ENCODE results near the gene RNF6.
"Not testable (repeated sequence)": the region's sequence is repeated elsewhere in the genome, so short reads cannot be mapped to it uniquely, and the experiment has no call there.

The RNF6 gene

GRCh38 chr13:26221721-26222519 lies at the start of gene RNF6:
Gene RNF6 (minus strand): TSS chr13:26222314. CDS start chr13:26219649, 2,665 bp downstream.
- peak within 1 kb of the TSS; percentile 91 for H3K4me3 ChIP-seq (ENCODE audit: low read depth, low read length)

DNA sequence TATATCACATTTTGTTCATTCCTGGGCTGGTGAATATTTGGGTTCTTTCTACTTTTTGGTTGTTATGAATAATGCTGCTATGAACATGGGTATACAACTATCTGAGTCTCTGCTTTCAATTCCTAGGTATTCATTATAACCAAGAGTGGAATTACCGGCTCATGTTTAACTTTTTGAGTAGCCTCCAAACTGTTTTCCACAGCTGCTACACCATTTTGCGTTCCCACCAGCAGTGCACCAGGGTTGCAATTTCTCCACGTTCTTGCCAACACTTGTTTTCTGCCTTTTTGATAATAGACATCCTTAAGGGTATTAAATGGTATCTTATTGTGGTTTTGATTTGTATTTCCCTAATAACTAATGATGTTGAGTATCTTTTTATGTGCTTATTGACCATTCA lies 48.6 kb upstream of the RNF6 start:
- H3K4me3 ChIP-seq (ENCODE audit: low read depth, low read length), result no peak overlapping the region

DNA sequence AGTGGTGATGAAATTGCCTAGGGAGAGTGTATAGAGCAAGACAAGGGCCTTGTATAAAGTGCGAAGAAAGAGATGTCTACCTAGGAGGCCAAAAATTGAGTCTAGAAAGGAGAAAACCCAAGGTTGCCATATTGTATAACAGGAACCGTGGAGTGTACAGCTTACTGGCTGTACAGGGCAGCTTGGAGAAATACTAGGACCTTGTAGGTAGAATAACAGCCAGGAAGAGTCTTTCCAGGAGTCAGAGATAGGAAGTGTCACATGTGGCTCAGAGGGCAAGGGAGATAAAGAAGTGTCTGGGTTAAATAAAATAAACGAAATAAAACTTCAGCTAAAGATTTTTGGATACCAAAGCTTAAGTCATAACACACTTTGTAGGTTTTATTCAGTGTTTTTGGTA lies 44.2 kb upstream of the RNF6 start:
- no peak overlapping the region for H3K4me3 ChIP-seq (ENCODE audit: low read depth, low read length)

DNA sequence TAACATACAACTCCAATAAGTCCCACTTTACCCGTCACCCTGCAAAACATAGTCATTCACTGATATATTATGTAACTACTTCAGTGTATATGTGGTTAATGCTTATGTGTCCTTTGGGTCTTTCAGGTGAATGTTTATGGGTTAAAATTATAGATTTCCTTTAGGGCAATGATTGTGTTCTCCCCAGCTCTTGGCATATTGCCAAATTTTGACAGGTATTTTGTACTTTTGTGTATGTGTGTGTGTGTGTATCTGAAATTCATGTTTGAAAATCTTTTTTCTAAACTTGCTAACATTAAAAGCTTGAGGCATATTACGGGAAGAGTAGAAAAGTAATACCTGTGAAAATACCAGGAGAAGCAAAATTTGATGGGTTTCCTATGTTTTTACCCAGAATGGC lies 40.0 kb upstream of the RNF6 start:
- no peak overlapping the region for H3K4me3 ChIP-seq (ENCODE audit: low read depth, low read length)

DNA sequence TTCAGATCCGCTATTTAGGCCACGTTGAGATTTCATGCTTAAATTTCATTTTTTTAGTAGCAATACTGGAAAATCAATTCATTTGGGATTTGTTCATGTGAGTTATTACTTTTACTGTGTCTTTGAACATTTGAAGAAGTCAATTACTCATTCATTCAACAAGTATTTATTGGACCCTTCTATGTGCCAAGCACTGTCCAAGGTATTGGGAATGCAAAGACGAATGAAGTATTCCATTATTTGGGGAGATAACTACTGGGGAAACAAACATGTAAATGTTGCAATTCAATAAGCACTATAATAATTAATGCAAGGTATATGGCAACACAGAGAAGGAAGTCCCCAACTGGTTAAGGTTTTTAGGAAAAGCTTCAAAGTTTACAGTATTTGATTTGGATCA lies 37.5 kb upstream of the RNF6 start:
- no peak overlapping the region for H3K4me3 ChIP-seq (ENCODE audit: low read depth, low read length)

- H3K4me3 ChIP-seq (ENCODE audit: low read depth, low read length), result no peak overlapping the region
Observed at GRCh38 chr13:26257049-26257448, 34.9 kb upstream of the RNF6 start.

- peak overlapping the region; percentile 88 for H3K4me3 ChIP-seq (ENCODE audit: low read depth, low read length)
Observed at GRCh38 chr13:26255691-26256277, 33.7 kb upstream of the RNF6 start.

- H3K4me3 ChIP-seq (ENCODE audit: low read depth, low read length), result peak overlapping the region; percentile 88
Observed at GRCh38 chr13:26255115-26255514, 33.0 kb upstream of the RNF6 start.

- peak overlapping the region; percentile 88 for H3K4me3 ChIP-seq (ENCODE audit: low read depth, low read length)
Observed at GRCh38 chr13:26254583-26255111, 32.5 kb upstream of the RNF6 start.

- peak within 1 kb of the TSS; percentile 88 for H3K4me3 ChIP-seq (ENCODE audit: low read depth, low read length)
Observed at GRCh38 chr13:26253787-26254582, 31.9 kb upstream of the RNF6 start, which contains the start of gene CDK8. Gene CDK8 (plus strand): TSS chr13:26254129. CDS start chr13:26254642, 513 bp downstream.

DNA sequence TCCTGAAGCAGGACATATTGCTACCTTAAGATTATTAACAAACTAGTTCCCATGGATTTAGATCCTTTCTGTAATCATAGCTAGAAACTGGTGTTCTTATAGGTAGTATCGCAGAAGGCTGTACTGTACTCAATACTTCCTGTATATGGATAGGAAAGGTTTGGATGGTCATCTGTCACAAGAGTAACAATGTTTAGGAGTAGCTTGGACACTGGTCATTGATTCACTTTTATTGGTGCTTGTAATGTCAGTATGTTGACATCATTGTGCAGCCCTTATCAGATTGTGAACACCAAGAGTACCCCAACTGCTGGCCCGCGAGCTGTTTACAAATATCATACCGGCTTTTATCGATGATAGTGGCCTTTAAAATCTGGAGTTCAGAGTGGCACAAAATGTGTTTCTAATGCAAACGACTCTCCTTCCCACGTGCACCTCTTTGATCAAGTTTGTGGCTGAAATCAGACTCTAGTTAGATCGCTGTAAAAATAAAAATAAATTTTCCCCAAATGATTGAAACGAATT lies 31.2 kb upstream of the RNF6 start:
- peak overlapping the region; percentile 88 for H3K4me3 ChIP-seq (ENCODE audit: low read depth, low read length)

GRCh38 chr13:26252006-26252405 lies 29.9 kb upstream of the RNF6 start:
- H3K4me3 ChIP-seq (ENCODE audit: low read depth, low read length), result not testable (repeated sequence)

- no peak overlapping the region for H3K4me3 ChIP-seq (ENCODE audit: low read depth, low read length)
Observed at GRCh38 chr13:26249551-26249950, 27.4 kb upstream of the RNF6 start.

DNA sequence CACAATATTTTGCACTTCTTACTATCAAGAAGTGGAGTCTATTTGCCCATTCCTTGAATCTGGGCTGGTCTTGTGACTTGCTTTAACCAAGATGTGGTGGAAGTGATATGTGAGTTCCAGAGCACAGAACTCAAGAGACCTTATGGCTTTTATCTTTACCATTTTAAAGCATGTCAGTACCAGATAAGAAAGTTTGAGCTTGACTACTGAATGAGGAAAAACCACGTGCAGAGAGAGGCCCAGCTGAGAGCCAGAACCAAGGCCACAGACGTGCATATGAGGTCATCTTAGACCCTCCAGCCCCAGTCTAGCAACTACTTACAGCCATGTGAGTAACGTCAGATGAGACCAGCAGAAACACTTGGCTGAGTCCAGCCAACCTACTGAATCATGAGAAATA lies 25.5 kb upstream of the RNF6 start:
- no peak overlapping the region for H3K4me3 ChIP-seq (ENCODE audit: low read depth, low read length)

DNA sequence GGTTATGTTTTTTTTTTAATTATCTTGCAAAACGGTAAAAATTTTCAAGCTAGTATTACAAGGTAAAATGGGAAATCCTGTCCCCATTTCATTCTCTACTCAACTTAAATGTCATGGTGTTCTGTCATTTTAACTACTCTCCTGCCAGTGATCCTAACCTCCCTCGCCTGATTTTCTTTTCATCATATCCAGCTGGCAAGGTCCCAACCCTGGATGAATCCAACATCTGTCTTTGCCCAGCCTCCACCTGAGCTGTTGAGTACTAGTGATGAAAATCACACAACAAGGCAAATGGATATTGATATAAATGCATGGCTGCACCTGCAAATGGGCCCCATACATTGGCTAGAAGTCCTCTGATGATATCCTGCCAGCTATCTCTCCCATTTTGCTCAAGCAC lies 24.9 kb upstream of the RNF6 start:
- no peak overlapping the region for H3K4me3 ChIP-seq (ENCODE audit: low read depth, low read length)

DNA sequence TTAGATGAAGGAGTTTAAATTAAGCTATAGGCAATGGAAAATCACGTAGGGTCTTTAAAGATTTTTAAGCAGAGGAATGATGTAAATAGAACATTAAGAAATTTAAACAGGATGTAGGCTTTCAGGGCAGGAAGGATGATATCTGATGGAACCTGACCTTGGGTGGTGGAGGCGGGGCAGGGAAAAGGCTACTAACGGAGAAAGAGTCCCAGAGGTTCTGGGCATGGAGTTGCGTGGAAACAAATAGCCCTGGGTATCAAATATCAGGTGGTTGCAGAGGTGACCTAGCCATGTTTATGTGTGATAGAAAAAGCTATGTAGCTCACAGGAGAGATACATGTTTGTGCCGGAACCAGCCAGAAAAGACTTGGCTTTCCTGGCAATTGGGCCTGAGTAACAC lies 24.0 kb upstream of the RNF6 start:
- no peak overlapping the region for H3K4me3 ChIP-seq (ENCODE audit: low read depth, low read length)

GRCh38 chr13:26236296-26236695 lies 14.2 kb upstream of the RNF6 start:
- no peak overlapping the region for H3K4me3 ChIP-seq (ENCODE audit: low read depth, low read length)

GRCh38 chr13:26230703-26231102 lies 8.6 kb upstream of the RNF6 start:
- H3K4me3 ChIP-seq (ENCODE audit: low read depth, low read length), result no peak overlapping the region

- no peak overlapping the region for H3K4me3 ChIP-seq (ENCODE audit: low read depth, low read length)
Observed at GRCh38 chr13:26229080-26229615, 7.0 kb upstream of the RNF6 start.

DNA sequence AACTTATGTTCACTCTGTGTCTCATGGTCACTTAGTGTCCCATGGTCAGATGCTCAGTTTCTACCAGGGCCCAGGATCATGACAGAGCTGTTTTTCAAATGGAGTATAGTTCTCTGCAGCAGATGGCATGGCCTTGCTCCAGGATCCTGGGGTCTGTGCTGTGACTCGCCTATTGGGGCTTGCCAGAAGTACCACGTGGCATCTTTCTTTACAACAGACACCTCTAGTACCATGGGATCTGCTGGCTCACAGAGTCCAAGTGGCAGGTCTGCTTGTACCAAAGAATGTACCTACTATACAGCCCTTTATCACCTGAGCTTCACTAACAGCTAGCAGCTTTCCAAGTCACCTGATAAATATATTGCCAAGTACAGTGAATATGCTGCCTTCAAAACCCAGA lies 6.0 kb upstream of the RNF6 start:
- H3K4me3 ChIP-seq (ENCODE audit: low read depth, low read length), result no peak overlapping the region

Data from iPS-11a (cell line).